Stimulated activated CD8-positive, alpha-beta memory T cell treated with anti-CD3 and anti-CD28 coated beads, Interleukin-15, amount 100 ng/mL, for 24 hours (primary cell): ENCODE measurements around the gene FGFRL1.
"Not testable (repeated sequence)": the region's sequence is repeated elsewhere in the genome, so short reads cannot be mapped to it uniquely, and the experiment has no call there.

Experiments
- DNase-seq: peaks from one replicate; pipeline ENCODE4 v3.0.0-alpha.2; 2020; ENCODE audit warnings: low read depth

Gene FGFRL1

GRCh38 chr4:1053080-1053661, 41.7 kb downstream of the FGFRL1 start:
- no peak for DNase-seq

GRCh38 chr4:1053891-1054290, 42.5 kb downstream of the FGFRL1 start:
- not testable (repeated sequence) for DNase-seq

GRCh38 chr4:1054696-1055242, 43.3 kb downstream of the FGFRL1 start:
- not testable (repeated sequence) for DNase-seq

GRCh38 chr4:1055243-1055701, 43.8 kb downstream of the FGFRL1 start:
- not testable (repeated sequence) for DNase-seq

GRCh38 chr4:1055721-1056590, 44.5 kb downstream of the FGFRL1 start:
- DNase-seq: peak; percentile 47

- DNase-seq: no peak
These were observed 45.4 kb downstream of the FGFRL1 start for GRCh38 chr4:1056671-1057402.

- no peak for DNase-seq
These were observed 45.9 kb downstream of the FGFRL1 start for GRCh38 chr4:1057403-1057745.

GRCh38 chr4:1058198-1058996, 47.0 kb downstream of the FGFRL1 start:
- DNase-seq: no peak

GRCh38 chr4:1058997-1059665, 47.7 kb downstream of the FGFRL1 start:
- no peak for DNase-seq

- no peak for DNase-seq
These were observed 48.7 kb downstream of the FGFRL1 start for GRCh38 chr4:1060121-1060520.

- DNase-seq: no peak
These were observed 49.2 kb downstream of the FGFRL1 start for GRCh38 chr4:1060621-1061020.

- DNase-seq: no peak
These were observed 49.8 kb downstream of the FGFRL1 start for GRCh38 chr4:1061056-1061700.

- DNase-seq: no peak
These were observed 50.3 kb downstream of the FGFRL1 start for GRCh38 chr4:1061760-1062159.

- DNase-seq: no peak
These were observed 51.0 kb downstream of the FGFRL1 start for GRCh38 chr4:1062419-1062818.

GRCh38 chr4:1065732-1066131, 54.3 kb downstream of the FGFRL1 start:
- DNase-seq: no peak

GRCh38 chr4:1069394-1069793, 58.0 kb downstream of the FGFRL1 start:
- DNase-seq: no peak

GRCh38 chr4:1072830-1073446, 61.5 kb downstream of the FGFRL1 start:
- no peak for DNase-seq

GRCh38 chr4:1074077-1074476, 62.7 kb downstream of the FGFRL1 start:
- no peak for DNase-seq

- DNase-seq: no peak
These were observed 63.8 kb downstream of the FGFRL1 start for GRCh38 chr4:1075225-1075624.
